ENCODE measurements around the gene B3GNT3.
A peak's percentile ranks its signal among the peaks of the same experiment; 100 is the strongest.
"Not testable (repeated sequence)": the region's sequence is repeated elsewhere in the genome, so short reads cannot be mapped to it uniquely, and the experiment has no call there.

The B3GNT3 gene

GRCh38 chr19:17767559-17767958, 27.4 kb upstream of the B3GNT3 start:
- DNase-seq (ENCODE audit: low spot score): no peak

- DNase-seq (ENCODE audit: low spot score): no peak
Measured at GRCh38 chr19:17770613-17771012, 24.3 kb upstream of the B3GNT3 start.

GRCh38 chr19:17772172-17772571, 22.8 kb upstream of the B3GNT3 start:
- DNase-seq (ENCODE audit: low spot score): no peak

- DNase-seq (ENCODE audit: low spot score): no peak
Measured at GRCh38 chr19:17775245-17775927, 19.6 kb upstream of the B3GNT3 start.

GRCh38 chr19:17775991-17776803, 18.7 kb upstream of the B3GNT3 start:
- peak; percentile 85 for DNase-seq (ENCODE audit: low spot score)

GRCh38 chr19:17777840-17778239, 17.1 kb upstream of the B3GNT3 start:
- not testable (repeated sequence) for DNase-seq (ENCODE audit: low spot score)

GRCh38 chr19:17778251-17778967, 16.5 kb upstream of the B3GNT3 start:
- peak; percentile 63 for DNase-seq (ENCODE audit: low spot score)

- no peak for DNase-seq (ENCODE audit: low spot score)
Measured at GRCh38 chr19:17778968-17779929, 15.7 kb upstream of the B3GNT3 start.

- no peak for DNase-seq (ENCODE audit: low spot score)
Measured at GRCh38 chr19:17780781-17781180, 14.2 kb upstream of the B3GNT3 start.

- DNase-seq (ENCODE audit: low spot score): not testable (repeated sequence)
Measured at GRCh38 chr19:17783721-17784120, 11.2 kb upstream of the B3GNT3 start.

GRCh38 chr19:17784201-17785008, 10.5 kb upstream of the B3GNT3 start:
- peak; percentile 83 for DNase-seq (ENCODE audit: low spot score)

GRCh38 chr19:17787274-17787913, 7.5 kb upstream of the B3GNT3 start:
- no peak for DNase-seq (ENCODE audit: low spot score)

- DNase-seq (ENCODE audit: low spot score): no peak
Measured at GRCh38 chr19:17788632-17789031, 6.3 kb upstream of the B3GNT3 start.

GRCh38 chr19:17790059-17790780, 4.7 kb upstream of the B3GNT3 start:
- no peak for DNase-seq (ENCODE audit: low spot score)

- no peak for DNase-seq (ENCODE audit: low spot score)
Measured at GRCh38 chr19:17794412-17794730, 567 bp upstream of the B3GNT3 start.

GRCh38 chr19:17795495-17795856, 538 bp downstream of the B3GNT3 start:
- DNase-seq (ENCODE audit: low spot score): no peak

- no peak for DNase-seq (ENCODE audit: low spot score)
Measured at GRCh38 chr19:17796013-17796837, 1.3 kb downstream of the B3GNT3 start.

GRCh38 chr19:17796838-17797423, 2.0 kb downstream of the B3GNT3 start:
- no peak for DNase-seq (ENCODE audit: low spot score)

All from germinal center (tissue), 1 donor.